SK-N-SH treated with all-trans-retinoic acid at 6 μM for 48 hours (cell line): Measurements from ENCODE around the gene GRK2.

ENCODE experiments used
- RARB ChIP-seq: fragments of 250-450 bp; sonication (Bioruptor Pico); IDR thresholded peaks from 2 replicates; pipeline ENCODE4 v1.8.0; 2021; ENCODE audit warnings: mild to moderate bottlenecking, moderate library complexity
- TCF4 ChIP-seq: fragments of 250-450 bp; sonication (Bioruptor Pico); IDR thresholded peaks from 2 replicates; pipeline ENCODE4 v1.8.0; 2021; ENCODE audit warnings: mild to moderate bottlenecking, moderate library complexity, borderline replicate concordance
- ZFP3 ChIP-seq: fragments of 250-450 bp; sonication (Bioruptor Pico); IDR thresholded peaks from 2 replicates; pipeline ENCODE4 v1.5.0; 2020; ENCODE audit warnings: mild to moderate bottlenecking, moderate library complexity
- ZFP30 ChIP-seq: fragments of 450-650 bp; formaldehyde crosslinking; IDR thresholded peaks from 2 replicates; pipeline ENCODE4 v1.5.0; 2022; ENCODE audit warnings: mild to moderate bottlenecking, moderate library complexity
- ZNF70 ChIP-seq: fragments of 450-650 bp; formaldehyde crosslinking; IDR thresholded peaks from 2 replicates; pipeline ENCODE4 v1.5.0; 2020; ENCODE audit warnings: mild to moderate bottlenecking, moderate library complexity
- TF ChIP-seq, protein P1 (sequence below): fragments of 250-450 bp; sonication (Bioruptor Pico); IDR thresholded peaks from 2 replicates; pipeline ENCODE4 v1.8.0; 2020; ENCODE audit warnings: mild to moderate bottlenecking, moderate library complexity, borderline replicate concordance
- TF ChIP-seq, protein P2 (sequence below): fragments of 250-450 bp; sonication (Bioruptor Pico); IDR thresholded peaks from 2 replicates; pipeline ENCODE4 v1.8.0; 2021; ENCODE audit warnings: low read depth, mild to moderate bottlenecking, moderate library complexity, borderline replicate concordance

DNA sequence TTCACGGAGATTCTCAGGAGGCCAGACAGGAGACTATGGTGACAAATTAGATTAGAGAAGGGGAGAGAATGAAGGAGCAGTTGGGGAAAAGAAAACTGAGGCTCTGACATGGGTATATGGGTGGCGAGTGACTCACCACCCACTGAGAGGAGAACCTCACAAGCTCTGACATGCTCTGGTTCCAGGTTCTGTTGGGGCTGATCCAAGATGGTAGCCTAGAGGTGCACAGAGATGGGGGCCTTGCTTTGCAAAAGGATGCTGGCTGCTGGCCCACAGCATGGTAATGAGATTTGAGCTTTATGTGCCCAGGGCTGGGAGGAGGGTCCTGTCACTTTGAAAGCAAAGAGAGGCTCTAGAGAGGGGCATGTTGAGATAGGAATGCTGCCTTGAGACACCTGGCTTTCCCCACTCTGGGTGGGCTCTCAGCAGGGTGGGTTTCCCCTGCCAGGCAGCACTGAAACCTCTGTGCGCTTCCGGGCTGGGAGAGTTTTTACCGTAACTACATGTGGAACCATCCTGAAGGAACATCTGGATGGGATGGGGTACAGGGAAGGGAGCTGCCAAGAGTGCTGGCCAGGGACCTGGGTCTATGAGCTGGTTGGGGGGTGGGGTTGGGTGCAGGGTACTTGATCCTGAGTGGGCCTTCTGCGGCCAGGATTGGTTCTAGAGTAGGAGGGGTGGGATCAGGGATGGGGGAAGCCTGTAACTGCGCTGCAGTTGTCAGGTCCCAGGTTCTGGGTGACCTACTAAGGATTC lies 1.2 kb upstream of the GRK2 start:
- TF ChIP-seq ZFP3 (CRISPR knock-in tag): no peak
- TF ChIP-seq ZFP30 (CRISPR knock-in tag): no peak
- TF ChIP-seq, protein P1, sequence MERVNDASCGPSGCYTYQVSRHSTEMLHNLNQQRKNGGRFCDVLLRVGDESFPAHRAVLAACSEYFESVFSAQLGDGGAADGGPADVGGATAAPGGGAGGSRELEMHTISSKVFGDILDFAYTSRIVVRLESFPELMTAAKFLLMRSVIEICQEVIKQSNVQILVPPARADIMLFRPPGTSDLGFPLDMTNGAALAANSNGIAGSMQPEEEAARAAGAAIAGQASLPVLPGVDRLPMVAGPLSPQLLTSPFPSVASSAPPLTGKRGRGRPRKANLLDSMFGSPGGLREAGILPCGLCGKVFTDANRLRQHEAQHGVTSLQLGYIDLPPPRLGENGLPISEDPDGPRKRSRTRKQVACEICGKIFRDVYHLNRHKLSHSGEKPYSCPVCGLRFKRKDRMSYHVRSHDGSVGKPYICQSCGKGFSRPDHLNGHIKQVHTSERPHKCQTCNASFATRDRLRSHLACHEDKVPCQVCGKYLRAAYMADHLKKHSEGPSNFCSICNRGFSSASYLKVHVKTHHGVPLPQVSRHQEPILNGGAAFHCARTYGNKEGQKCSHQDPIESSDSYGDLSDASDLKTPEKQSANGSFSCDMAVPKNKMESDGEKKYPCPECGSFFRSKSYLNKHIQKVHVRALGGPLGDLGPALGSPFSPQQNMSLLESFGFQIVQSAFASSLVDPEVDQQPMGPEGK: no peak
- TF ChIP-seq ZNF70: no peak
- no peak for TF ChIP-seq RARB (CRISPR knock-in tag)
- no peak for TF ChIP-seq TCF4 (CRISPR knock-in tag)
- TF ChIP-seq, protein P2, sequence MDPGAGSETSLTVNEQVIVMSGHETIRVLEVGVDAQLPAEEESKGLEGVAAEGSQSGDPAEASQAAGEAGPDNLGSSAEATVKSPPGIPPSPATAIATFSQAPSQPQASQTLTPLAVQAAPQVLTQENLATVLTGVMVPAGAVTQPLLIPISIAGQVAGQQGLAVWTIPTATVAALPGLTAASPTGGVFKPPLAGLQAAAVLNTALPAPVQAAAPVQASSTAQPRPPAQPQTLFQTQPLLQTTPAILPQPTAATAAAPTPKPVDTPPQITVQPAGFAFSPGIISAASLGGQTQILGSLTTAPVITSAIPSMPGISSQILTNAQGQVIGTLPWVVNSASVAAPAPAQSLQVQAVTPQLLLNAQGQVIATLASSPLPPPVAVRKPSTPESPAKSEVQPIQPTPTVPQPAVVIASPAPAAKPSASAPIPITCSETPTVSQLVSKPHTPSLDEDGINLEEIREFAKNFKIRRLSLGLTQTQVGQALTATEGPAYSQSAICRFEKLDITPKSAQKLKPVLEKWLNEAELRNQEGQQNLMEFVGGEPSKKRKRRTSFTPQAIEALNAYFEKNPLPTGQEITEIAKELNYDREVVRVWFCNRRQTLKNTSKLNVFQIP (CRISPR knock-in tag): no peak
